HG03066 (cell line): Measurements from ENCODE around the gene GGA3.
"Not testable (repeated sequence)": the region's sequence is repeated elsewhere in the genome, so short reads cannot be mapped to it uniquely, and the experiment has no call there.

Experiments
- ATAC-seq: cut with Tn5 transposase; IDR thresholded peaks from one replicate; pipeline ENCODE4 v1.9.1; 2021; ENCODE audit warnings: low read depth; ENCODE audit not compliant: unreplicated experiment

Gene GGA3

DNA sequence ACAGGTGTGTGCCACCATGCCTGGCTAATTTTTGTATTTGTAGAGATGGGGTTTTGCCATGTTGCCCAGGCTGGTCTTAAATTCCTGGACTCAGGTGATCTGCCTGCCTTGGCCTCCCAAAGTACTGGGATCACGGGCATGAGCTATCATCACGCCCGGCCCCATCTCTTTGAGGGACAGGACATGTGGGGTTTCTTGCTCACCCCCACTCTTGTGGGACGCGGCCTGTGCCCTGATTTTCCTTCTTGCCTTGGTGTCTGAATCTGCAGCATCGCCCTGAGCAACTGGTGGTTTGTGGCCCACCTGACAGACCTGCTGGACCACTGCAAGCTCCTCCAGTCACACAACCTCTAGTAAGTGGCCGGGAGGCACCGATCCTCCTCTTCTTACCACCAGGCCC, 30.3 kb downstream of the GGA3 start:
- no peak for ATAC-seq

DNA sequence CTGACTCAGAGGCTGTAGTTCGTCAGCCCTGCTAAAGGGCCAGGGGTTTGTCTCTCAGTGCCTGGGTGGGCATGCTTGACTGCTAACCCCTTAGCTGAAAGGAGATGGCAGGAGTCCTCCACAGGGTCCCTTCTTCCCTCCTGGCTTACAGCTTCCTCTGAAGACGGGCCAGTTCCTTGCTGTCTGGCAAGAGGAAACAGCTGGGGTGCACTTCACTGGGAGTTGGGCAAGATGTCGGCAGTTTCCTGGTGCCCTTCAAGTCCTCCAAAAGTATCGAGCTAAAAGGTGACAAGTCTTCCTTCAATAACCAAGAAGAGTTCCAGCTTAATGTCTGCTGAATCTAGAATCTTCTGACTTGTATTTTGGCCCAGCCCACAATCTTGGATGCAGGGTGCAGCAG, 32.6 kb downstream of the GGA3 start:
- ATAC-seq: no peak

DNA sequence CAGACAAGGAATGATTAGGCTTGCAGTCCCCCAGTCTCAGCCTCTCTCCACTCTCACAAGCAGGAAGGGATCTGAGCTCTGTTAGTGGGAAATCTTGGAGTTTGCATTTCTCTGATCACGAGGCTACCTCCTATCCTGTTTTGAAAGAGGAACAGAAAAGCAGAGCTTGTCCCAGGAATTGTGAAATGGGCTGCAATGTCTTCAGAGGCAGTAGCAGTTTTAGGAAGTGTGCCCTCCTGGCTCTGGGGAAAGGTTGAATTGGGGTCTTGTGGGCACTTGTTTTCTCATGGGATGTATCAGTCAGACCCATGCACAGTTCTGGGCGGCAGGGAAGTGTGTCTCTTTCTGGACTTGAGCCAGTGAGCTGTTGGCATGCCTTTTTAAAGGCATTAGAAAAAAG, 33.1 kb downstream of the GGA3 start:
- ATAC-seq: no peak

DNA sequence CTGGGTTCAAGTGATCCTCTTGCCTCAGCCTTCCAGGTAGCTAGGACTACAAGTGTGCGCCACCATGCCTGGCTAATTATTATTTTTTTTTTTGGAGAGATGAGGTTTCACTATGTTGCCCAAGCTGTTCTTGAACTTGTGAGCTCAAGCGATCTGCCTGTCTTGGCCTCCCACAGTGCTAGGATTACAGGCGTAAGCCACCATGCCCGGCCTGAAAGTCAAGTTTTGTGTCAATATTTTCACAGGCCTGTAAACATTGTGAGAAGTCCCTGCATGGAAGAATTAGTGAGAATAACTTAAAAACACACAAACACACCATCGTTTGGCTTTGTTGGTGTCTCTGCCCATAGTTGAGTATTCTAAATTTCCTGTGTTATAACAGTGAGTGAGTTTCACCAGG, 33.7 kb downstream of the GGA3 start:
- ATAC-seq: no peak

GRCh38 chr17:75225016-75225415, 36.4 kb downstream of the GGA3 start:
- ATAC-seq: no peak

- no peak for ATAC-seq
Observed at GRCh38 chr17:75219815-75220214, 41.6 kb downstream of the GGA3 start.

DNA sequence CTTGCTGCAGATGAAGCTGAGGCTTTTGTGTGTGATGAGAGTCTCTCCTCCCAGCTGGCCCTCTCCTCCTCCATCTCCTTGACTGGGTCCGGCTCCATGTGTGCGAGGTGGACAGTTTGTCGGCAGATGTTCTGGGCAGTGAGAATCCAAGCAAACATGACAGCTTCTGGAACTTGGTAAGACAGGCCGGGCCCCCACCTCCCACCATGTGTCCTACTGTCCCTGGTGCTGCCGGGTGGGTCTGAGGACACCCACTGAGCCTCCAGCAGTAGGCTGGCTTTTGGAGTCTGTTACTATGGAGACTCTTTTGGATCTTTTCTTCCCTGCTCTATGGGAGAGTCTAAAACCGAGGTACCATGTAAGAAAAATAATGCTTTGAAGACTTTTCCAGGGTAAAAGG, 43.3 kb downstream of the GGA3 start:
- ATAC-seq: no peak

- ATAC-seq: no peak
Observed at GRCh38 chr17:75209061-75209460, 52.3 kb downstream of the GGA3 start.

- no peak for ATAC-seq
Observed at GRCh38 chr17:75208161-75208560, 53.2 kb downstream of the GGA3 start.

GRCh38 chr17:75207760-75208159, 53.6 kb downstream of the GGA3 start:
- no peak for ATAC-seq

DNA sequence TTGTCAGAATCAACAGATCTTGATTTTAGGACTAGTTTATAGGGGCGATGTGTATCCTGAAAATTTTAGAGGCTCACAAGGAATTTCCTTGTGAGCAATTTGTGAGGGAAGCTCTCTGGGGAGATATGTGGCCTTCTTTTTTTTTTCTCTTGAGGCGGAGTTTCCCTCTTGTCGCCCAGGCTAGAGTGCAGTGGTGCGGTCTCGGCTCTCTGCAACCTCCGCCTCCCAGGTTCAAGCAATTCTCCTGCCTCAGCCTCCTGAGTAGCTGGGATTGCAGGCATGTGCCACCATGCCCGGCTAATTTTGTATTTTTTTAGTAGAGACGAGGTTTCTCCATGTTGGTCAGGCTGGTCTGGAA, 54.4 kb downstream of the GGA3 start:
- ATAC-seq: not testable (repeated sequence)

DNA sequence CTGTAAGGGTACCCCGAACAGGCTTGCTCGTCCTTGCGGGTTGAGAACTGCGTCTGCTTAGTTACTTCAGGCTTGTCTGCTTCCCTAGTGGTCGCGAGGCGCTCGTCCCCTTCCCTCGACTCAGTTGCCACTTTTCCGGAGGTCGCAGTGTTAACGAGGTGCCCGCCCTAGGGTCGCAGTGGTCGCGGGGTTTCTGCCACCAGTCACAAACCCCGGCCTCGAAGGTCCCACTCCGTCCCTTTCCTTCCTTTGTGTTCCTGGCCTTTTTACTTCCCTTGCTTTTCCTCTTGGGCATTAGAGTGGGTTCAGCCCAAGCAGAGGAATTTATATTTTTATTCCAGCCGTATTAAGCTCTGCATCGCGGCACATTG, 55.6 kb downstream of the GGA3 start:
- ATAC-seq: peak; percentile 21

DNA sequence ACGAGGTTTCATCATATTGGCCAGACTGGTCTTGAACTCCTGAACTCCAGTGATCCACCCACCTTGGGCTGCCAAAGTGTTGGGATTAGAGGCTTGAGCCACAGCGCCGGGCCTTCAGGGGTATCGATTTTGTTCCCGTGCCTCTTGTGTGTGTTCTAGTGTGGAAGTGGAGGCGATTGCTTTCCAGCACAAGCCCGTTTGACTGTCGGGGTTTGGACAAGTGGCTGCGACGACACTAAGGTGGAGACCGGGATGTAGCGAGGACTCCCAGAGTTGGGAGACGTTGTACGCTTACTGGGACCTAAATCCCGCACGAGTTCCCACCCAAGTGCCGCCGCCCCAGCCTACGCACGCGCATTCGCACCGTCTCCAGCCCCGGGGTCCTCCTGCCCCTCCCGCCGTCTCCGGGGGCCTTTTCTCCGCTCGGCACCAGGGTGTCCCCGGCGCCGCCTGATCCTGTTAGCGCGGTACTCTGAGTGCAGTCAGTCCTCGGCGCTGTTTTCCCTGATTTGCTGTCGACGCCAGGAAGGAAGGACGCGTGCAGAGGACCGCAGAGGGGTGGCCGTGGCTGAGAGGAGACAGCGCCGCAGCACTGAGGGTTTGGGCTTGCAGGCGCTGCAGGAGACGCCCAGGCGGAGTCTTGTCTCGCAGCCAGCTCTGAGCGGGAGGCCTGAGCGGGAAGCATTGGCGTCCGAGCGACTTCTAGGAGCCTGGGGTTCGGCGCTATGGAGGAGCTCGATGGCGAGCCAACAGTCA, 56.2 kb downstream of the GGA3 start, which contains the start of gene NUP85:
Gene NUP85, plus strand, starts transcription at position 643 of the 756 bp plus-strand sequence. Its CDS starts 83 bp downstream, at position 726.
- ATAC-seq: peak; percentile 73

DNA sequence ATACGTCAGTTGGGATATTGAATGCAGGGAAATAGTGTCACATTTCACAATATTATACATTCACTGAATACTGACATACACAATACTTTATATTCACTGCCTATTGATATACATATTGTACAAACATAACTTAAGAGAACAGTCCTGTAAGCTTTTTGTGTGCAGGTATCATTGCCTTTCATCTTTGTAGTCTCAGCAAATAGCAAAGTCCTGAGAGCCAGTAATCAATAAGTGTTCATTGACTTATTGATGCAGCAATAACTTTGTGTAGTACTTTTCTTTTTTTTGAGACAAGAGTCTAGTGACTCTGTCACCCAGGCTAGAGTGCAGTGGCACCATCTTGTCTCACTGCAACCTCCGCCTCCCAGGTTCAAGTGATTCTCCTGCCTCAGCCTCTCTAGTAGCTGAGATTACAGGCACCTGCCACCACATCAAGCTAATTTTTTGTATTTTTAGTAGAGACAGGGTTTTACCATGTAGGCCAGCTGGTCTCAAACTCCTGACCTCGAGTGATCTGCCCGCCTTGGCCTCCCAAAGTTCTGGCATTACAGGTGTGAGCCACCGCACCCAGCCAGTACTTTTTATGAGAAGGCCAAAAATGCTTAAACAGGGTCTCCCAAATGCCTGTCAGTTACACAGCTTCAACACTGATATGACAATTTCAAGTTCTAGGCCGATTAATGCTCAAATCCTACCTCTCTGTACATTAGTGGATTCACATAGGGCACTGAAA, 61.4 kb downstream of the GGA3 start:
- no peak for ATAC-seq

DNA sequence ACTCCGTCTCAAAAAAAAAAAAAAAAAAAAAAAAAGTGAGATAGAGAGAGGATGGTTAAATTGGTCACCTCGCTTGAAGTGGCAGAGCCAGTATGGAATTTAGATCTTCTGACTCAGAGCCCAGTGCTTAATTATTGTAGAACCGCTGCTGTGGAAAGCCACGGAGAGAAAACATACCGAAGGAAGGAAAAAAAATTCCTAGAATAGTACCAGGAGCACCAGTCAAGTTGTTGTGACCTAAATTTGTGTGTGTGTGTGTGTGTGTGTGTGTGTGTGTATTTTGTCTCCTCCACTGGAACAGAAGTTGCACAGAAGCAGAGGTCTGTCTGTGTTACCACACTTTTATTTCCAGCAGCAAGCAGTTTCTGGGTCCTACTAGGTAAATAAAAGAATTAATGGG, 66.5 kb downstream of the GGA3 start:
- ATAC-seq: no peak

DNA sequence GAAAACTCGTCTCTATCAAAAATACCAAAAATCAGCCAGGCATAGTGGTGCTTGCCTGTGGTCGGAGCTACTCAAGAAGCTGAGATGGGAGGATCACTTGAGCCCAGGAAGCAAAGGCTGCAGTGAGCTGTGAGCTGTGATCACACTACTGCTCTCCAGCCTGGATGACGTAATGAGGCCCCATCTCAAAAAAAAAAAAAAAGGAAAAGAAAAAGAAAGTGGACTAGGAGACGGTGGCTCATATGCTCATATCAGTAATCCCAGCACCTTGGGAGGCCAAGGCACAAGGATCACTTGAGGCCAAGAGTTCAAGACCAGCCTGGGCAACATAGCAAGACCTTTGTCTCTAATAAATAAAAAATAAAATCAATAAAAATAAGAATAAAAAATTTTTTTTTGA, 69.8 kb downstream of the GGA3 start:
- no peak for ATAC-seq

DNA sequence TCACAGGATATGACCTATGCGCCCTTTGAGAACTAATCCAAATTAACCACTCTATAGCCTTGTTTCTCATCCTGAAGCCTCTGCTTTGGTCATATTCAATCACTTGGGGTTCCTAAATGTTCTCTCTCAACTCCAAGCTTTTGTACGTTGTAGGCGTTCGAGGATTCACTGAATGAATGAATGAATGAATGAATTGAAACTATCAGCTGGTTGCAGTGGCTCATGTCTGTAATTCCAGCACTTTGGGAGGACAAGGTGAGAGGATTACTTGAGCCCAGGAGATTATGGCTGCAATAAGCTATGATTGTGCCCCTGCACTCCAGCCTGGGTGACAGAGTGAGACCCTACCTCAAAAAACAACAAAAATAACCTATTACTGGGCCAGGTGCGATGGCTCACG, 72.8 kb downstream of the GGA3 start:
- no peak for ATAC-seq
